Upper lobe of right lung (tissue), 1 donor: ENCODE measurements around the gene GZF1. TPM values are rescaled to one million over a fixed set of nuclear protein-coding genes. Genes with fewer than 3 reads are reported as not detected.

Experiments
- ATAC-seq: fragments of 200-7000 bp; cut with Tn5 transposase; one replicate; pipeline ENCODE4 v1.9.1; 2020; ENCODE audit warnings: mild to moderate bottlenecking, moderate library complexity
- DNase-seq: peaks from one replicate; pipeline ENCODE4 v3.0.0-alpha.2; 2020
- H3K27ac ChIP-seq: fragments of 200-600 bp; one replicate; pipeline ENCODE4 v1.8.0; 2022
- H3K27me3 ChIP-seq: fragments of 200-600 bp; one replicate; pipeline ENCODE4 v1.8.0; 2022; ENCODE audit warnings: mild to moderate bottlenecking
- H3K36me3 ChIP-seq: fragments of 200-600 bp; one replicate; pipeline ENCODE4 v1.8.0; 2022
- H3K4me1 ChIP-seq: fragments of 200-600 bp; one replicate; pipeline ENCODE4 v1.8.0; 2022
- H3K4me3 ChIP-seq: fragments of 200-600 bp; one replicate; pipeline ENCODE4 v1.8.0; 2022; ENCODE audit warnings: mild to moderate bottlenecking
- H3K9me3 ChIP-seq: fragments of 200-600 bp; one replicate; pipeline ENCODE4 v1.8.0; 2022
- intact Hi-C: fragments of 100-400 bp; cut with DNase I; formaldehyde crosslinking; loops from one replicate; pipeline ENCODE4 v1.11.0; 2022
- total RNA-seq: library from RNA; stranded (reverse); fragmentation: NEBNext Ultra II Directional; extraction: Animal tissue kit (Norgen Biotek cat#: 25700); gene quantifications from one replicate; pipeline ENCODE4 v1.2.1, GENCODE V29; 2021
- TF ChIP-seq, protein P1 (sequence below): fragments of 200-600 bp; IDR thresholded peaks from one replicate; pipeline ENCODE4 v1.8.0; 2022; ENCODE audit warnings: antibody characterized with exemption
- donor health status: DM: no; HTN: yes; CAD: no; lungs with severe emphysema.

The GZF1 gene
- total RNA-seq, 1 donor from 2014 or later = 12.5 TPM

DNA sequence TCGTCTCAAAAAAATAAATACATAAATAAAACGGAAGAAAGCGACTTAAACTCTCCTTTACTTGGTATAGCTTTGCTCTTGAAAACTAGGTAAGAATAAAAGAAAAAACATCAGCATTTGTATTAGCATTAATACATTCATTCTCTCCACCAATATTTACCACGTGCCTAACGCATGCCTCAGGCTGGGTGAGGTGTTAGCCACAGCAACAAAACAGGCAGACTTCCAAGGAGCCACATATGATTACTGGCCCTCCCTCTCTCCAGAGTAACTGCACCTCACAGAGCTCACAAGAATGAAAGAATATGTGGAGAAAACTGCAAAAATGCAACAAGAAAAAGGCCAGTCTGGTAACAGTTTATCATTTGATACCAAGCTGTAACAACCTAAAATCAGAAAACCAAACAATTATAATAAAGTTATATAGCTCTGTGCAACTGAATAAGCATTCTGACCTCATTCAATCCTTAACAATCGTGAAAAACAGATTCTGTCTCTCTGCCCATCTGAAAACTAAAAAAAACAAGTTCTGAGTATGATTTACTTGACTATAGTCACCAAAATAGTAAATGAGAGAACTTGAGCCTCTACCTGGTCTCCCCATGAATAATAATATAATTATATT, 54.1 kb downstream of the GZF1 start:
- H3K4me1 ChIP-seq = peaks cover 30% of the 10 kb centered on the region
- H3K4me3 ChIP-seq = no peak overlapping the region
- H3K27ac ChIP-seq = no peak overlapping the region
- no peaks in the 10 kb centered on the region for H3K9me3 ChIP-seq
- DNase-seq (no peak), ATAC-seq (no peak)
- intact Hi-C loops = no loop called here
- TF ChIP-seq, protein P1, sequence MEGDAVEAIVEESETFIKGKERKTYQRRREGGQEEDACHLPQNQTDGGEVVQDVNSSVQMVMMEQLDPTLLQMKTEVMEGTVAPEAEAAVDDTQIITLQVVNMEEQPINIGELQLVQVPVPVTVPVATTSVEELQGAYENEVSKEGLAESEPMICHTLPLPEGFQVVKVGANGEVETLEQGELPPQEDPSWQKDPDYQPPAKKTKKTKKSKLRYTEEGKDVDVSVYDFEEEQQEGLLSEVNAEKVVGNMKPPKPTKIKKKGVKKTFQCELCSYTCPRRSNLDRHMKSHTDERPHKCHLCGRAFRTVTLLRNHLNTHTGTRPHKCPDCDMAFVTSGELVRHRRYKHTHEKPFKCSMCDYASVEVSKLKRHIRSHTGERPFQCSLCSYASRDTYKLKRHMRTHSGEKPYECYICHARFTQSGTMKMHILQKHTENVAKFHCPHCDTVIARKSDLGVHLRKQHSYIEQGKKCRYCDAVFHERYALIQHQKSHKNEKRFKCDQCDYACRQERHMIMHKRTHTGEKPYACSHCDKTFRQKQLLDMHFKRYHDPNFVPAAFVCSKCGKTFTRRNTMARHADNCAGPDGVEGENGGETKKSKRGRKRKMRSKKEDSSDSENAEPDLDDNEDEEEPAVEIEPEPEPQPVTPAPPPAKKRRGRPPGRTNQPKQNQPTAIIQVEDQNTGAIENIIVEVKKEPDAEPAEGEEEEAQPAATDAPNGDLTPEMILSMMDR = no peak
- H3K27me3 ChIP-seq = no peaks in the 10 kb centered on the region
- H3K36me3 ChIP-seq = no peaks in the 10 kb centered on the region

DNA sequence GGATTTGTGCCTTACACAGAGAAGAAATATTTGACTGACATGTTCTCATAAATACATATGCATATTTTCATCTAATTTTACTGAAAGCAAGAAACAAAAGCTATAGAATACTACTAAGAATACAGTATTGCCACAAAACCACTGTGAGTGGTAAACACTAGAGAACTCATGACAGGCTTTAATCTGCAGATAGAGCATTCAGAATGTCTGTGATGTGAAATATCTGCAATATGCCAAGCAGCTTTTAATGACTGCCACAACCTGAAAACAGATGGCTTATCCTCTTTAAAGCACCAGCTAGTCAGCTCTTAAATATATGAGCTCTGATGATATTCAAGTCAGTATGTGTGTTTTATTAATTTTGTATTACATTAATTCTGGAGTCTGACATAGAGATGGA, 55.9 kb downstream of the GZF1 start:
- peaks cover 19% of the 10 kb centered on the region for H3K4me1 ChIP-seq

DNA sequence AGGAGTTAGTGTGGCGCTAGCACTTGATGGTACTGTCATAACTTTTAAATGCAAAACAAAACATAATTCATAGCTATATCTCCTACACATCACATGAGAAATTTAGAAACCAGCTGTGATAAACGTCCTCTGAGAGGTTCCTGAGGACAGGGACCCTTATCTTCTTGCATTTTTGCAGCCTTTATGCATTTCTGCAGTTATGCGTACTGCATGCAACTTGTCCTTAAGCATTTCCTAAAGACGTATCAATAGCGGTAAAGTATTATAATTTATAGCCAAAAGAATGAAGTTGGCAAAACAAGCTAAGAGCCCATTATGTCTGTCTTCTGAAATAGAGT, 57.6 kb downstream of the GZF1 start:
- TF ChIP-seq, protein P1 = no peak
- H3K36me3 ChIP-seq = no peaks in the 10 kb centered on the region

More for the DNA sequence above, 55.9 kb downstream of the GZF1 start:
- no peak overlapping the region for H3K27ac ChIP-seq
- intact Hi-C loops = no loop called here
- ATAC-seq (no peak), DNase-seq (no peak)
- TF ChIP-seq, protein P1 = no peak
- H3K36me3 ChIP-seq = no peaks in the 10 kb centered on the region
- H3K9me3 ChIP-seq = no peaks in the 10 kb centered on the region
- H3K27me3 ChIP-seq = no peaks in the 10 kb centered on the region
- no peak overlapping the region for H3K4me3 ChIP-seq

DNA sequence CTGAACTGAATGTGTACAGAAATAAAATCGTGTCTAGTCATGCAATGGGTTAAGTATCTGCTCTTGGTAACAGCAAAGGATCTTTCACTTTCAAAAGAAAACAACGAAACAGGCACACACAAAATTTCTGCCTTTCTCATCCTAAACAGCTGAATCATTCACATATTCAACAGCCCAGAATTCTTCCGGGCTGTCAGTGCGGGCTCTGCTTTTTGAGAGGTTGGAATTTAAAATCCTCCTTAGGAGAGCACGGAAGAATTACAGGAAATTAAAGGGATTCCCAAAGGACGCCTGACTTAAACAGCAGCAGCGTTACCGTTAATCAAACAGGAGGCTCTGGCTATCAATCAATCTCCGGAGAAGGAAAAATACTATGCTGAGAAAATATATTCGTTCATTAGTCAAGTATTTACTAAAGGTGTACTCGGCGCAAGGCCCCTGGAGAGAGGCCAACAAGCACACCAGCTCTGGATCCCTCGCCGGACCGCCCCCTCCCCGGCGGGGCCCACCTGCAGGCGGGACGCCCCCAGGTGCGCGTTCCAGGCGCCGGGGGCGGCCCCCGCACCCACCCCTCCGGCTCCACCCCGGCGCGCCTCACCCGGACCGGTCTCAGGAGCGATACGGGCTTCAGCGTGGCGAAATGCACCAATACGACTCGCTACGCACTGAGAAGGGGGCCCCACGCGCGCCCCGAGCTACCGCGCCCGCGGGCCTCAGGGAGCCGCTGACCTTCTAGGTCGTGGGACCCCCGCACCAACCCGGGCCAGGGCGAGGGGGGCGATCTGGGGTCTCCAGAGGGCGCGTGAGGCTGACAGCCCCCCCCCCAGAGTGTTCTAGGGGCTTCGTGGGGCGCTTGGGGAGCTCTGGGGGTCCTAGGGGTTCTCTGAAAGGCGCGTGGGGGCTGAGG, 58.3 kb downstream of the GZF1 start:
- Histone ChIP-seq H3K36me3 (no peaks in the 10 kb centered on the region), H3K9me3 (no peaks in the 10 kb centered on the region), H3K27ac (peak overlapping the region; percentile 90), H3K27me3 (no peaks in the 10 kb centered on the region), H3K4me1 (peaks cover 19% of the 10 kb centered on the region), H3K4me3 (peak overlapping the region; percentile 90)
- TF ChIP-seq, protein P1 = no peak
- intact Hi-C loops = no loop called here
- DNase-seq (peak; percentile 81), ATAC-seq (peak; percentile 71)

More for the DNA sequence above, 57.6 kb downstream of the GZF1 start:
- Histone ChIP-seq H3K27me3 (no peaks in the 10 kb centered on the region), H3K9me3 (no peaks in the 10 kb centered on the region), H3K4me3 (peak overlapping the region; percentile 90), H3K27ac (peak overlapping the region; percentile 90), H3K4me1 (peaks cover 19% of the 10 kb centered on the region)
- intact Hi-C loops = no loop called here
- DNase-seq (no peak), ATAC-seq (no peak)

DNA sequence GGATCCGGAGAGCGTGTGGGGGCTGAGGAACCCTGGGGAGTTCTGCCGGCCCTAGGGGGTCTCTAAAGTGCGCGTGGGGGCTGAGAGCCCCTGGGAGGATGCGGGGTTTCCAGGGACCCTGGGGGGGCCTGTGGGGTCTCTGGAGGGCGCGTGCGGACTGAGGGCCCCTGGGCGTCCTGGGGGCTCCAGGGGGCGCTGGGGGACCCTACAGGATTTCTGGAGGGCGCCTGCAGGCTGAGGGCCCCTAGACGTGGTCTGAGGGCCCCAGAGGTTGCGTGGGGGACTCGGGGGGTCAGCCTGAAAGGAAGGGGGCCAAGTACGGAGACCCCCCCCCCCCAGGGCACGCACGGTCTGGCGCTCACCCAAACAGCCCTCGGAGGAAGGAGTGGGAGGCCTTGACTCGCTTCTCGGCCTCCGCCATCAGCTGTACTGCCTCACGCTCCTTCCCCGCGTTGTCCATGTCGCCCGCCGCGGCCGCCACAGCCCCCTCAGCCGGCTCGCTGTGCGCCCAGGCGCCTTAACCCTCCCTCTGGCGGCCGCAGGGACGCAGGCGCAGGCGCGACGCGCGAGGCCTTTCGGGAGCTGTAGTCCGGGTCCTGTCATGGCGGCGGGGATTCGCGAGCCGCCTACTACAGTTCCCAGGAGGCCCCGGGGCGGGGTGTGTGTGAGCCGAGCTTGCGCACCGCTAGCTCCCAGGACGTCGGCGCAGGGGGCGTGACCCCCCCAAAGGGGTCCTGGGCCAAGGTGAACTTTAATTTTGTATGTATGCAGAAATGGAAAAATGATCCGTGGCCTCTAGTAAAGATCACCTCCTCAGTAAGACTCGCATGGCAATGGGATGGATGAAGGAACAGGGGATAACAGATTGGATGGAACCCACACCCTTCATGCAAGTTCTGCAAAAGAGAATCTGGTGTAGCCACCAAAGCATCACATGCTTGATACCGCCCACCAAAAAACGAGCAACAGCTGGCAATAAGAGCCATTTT, 59.3 kb downstream of the GZF1 start, which contains the start of gene NAPB:
Gene NAPB (minus strand): TSS at position 546 of the 989 bp plus-strand sequence. CDS start 86 bp downstream, at position 460.
- Histone ChIP-seq H3K9me3 (no peaks in the 10 kb centered on the region), H3K4me3 (peak within 1 kb of the TSS; percentile 90), H3K27me3 (no peaks in the 10 kb centered on the region), H3K27ac (peak within 1 kb of the TSS; percentile 90), H3K36me3 (no peaks in the 10 kb centered on the region), H3K4me1 (peaks cover 19% of the 10 kb centered on the region)
- ATAC-seq = peak; percentile 99
- peak; percentile 98 for DNase-seq
- intact Hi-C loops = no loop called here
- TF ChIP-seq, protein P1 = peak; percentile 68
